HG03175 (cell line): ENCODE results near the gene SOSTDC1.

Experiments used
- ATAC-seq: cut with Tn5 transposase; IDR thresholded peaks from one replicate; pipeline ENCODE4 v1.9.1; 2021; ENCODE audit warnings: mild to moderate bottlenecking, moderate library complexity; ENCODE audit not compliant: unreplicated experiment

Gene SOSTDC1

GRCh38 chr7:16420649-16421332 lies 44.7 kb downstream of the SOSTDC1 start:
- peak; percentile 90 for ATAC-seq

GRCh38 chr7:16420329-16420648 lies 45.2 kb downstream of the SOSTDC1 start:
- ATAC-seq: no peak

GRCh38 chr7:16419859-16420258 lies 45.7 kb downstream of the SOSTDC1 start:
- ATAC-seq: no peak

- no peak for ATAC-seq
These were observed 46.4 kb downstream of the SOSTDC1 start for GRCh38 chr7:16419126-16419525.

GRCh38 chr7:16417906-16418305 lies 47.6 kb downstream of the SOSTDC1 start:
- no peak for ATAC-seq

- ATAC-seq: no peak
These were observed 49.0 kb downstream of the SOSTDC1 start for GRCh38 chr7:16416289-16417282.

- no peak for ATAC-seq
These were observed 53.0 kb downstream of the SOSTDC1 start for GRCh38 chr7:16412274-16413254.
